Prostate gland (tissue), 2 donors: ENCODE results near the gene CACNA1E.

Experiments used
- POLR2A ChIP-seq: fragments of 450-650 bp; IDR thresholded peaks from one replicate; pipeline ENCODE4 v1.6.1; 2016; ENCODE audit warnings: antibody characterized with exemption, mild to moderate bottlenecking
- TF ChIP-seq, protein P1 (sequence below), 4 experiments: fragments of 200-600 bp in 2 of 4; fragments of 450-650 bp in 2 of 4; sonication (generic) in 2 of 4; IDR thresholded peaks; 1 replicate in 3 of 4; 2 replicates in 1 of 4; pipeline ENCODE4 v1.5.1; 2016 to 2019; ENCODE audit warnings: antibody characterized with exemption in 4 of 4, mild to moderate bottlenecking in 2 of 4, moderate library complexity in 2 of 4

DNA sequence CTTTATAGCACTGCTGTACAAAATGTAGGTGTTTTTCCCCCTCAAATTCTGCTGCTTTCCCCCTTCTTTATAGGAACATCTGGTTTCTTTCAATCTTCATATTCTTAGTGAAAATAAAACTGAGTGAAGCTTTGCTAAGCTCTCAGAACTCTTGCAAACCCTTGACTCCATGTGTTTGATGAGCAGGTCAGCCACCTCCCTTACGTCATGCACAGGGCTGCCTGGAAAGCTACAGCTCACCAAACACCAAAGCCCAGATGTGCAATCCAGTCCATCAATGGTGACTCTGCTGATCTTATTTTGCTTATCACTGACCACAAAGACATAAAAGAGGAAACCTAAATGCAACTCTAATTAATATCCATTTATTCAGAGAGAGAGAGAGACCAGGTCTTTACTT lies 5.5 kb downstream of the CACNA1E start:
- no peak for TF ChIP-seq POLR2A
- TF ChIP-seq, protein P1, sequence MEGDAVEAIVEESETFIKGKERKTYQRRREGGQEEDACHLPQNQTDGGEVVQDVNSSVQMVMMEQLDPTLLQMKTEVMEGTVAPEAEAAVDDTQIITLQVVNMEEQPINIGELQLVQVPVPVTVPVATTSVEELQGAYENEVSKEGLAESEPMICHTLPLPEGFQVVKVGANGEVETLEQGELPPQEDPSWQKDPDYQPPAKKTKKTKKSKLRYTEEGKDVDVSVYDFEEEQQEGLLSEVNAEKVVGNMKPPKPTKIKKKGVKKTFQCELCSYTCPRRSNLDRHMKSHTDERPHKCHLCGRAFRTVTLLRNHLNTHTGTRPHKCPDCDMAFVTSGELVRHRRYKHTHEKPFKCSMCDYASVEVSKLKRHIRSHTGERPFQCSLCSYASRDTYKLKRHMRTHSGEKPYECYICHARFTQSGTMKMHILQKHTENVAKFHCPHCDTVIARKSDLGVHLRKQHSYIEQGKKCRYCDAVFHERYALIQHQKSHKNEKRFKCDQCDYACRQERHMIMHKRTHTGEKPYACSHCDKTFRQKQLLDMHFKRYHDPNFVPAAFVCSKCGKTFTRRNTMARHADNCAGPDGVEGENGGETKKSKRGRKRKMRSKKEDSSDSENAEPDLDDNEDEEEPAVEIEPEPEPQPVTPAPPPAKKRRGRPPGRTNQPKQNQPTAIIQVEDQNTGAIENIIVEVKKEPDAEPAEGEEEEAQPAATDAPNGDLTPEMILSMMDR (IDR thresholded peaks at IDR 0.05): no peak
